A549 (cell line): ENCODE data around the gene MOCOS.

Source experiments
- CTCF ChIP-seq: fragments of >200 bp; sonication (Bioruptor Twin); formaldehyde crosslinking; IDR thresholded peaks from 3 replicates; pipeline ENCODE4 v1.5.1; 2016
- EP300 ChIP-seq, 2 experiments: fragments of >200 bp; sonication (Bioruptor Twin); formaldehyde crosslinking; IDR thresholded peaks; 2 replicates in 1 of 2; 3 replicates in 1 of 2; pipeline ENCODE4 v1.6.1; 2016 to 2017
- MAZ ChIP-seq: fragments of 150-350 bp; IDR thresholded peaks from 2 replicates; pipeline ENCODE4 v1.6.1; 2014; ENCODE audit warnings: antibody characterized with exemption, low read depth, low read length, borderline replicate concordance
- POLR2A ChIP-seq: IDR thresholded peaks from 2 replicates; pipeline ENCODE4 v1.6.1; 2012; ENCODE audit warnings: mild to moderate bottlenecking, low read length
- TF ChIP-seq, protein P1 (sequence below): fragments of 150-350 bp; IDR thresholded peaks from 2 replicates; pipeline ENCODE4 v1.6.1; 2014; ENCODE audit warnings: low read depth, mild to moderate bottlenecking, low read length

DNA sequence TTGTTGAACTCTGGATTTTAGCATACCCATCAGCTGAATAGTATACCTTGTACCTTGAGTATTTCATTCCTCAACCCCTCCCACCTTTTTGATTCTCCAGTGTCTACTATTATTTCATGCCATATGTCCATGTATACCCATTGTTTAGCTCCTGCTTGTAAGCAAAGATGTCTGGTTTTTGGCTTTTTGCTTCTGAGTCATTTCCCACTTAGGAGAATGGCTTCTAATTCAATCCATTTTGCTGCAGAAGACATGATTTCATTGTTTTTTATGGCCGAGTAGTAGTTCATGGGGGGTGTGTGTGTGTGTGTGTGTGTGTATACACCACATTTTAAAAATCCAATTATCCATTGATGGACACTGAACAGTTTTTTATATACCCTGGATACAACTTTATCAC lies 24.3 kb upstream of the MOCOS start:
- TF ChIP-seq CTCF (no peak), POLR2A (no peak), EP300 (IDR thresholded peaks at IDR 0.05) (no peak), MAZ (no peak)
- TF ChIP-seq, protein P1, sequence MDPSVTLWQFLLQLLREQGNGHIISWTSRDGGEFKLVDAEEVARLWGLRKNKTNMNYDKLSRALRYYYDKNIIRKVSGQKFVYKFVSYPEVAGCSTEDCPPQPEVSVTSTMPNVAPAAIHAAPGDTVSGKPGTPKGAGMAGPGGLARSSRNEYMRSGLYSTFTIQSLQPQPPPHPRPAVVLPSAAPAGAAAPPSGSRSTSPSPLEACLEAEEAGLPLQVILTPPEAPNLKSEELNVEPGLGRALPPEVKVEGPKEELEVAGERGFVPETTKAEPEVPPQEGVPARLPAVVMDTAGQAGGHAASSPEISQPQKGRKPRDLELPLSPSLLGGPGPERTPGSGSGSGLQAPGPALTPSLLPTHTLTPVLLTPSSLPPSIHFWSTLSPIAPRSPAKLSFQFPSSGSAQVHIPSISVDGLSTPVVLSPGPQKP: no peak
